MM.1S (cell line): ENCODE results near the gene RBBP7.
A peak's percentile ranks its signal among the peaks of the same experiment; 100 is the strongest.

Experiments used
- DNase-seq: peaks from one replicate; pipeline ENCODE4 v3.0.0-alpha.2; 2015
- H2AFZ ChIP-seq: fragments of 300-600 bp; sonication (generic); 2 replicates; pipeline ENCODE4 v1.6.0; 2016; ENCODE audit warnings: antibody characterized with exemption, low read length
- H3F3A ChIP-seq: fragments of 300-600 bp; sonication (generic); 2 replicates; pipeline ENCODE4 v1.6.1; 2016; ENCODE audit warnings: mild to moderate bottlenecking, antibody characterized with exemption, low read length, moderate library complexity, mixed read lengths; ENCODE audit not compliant: insufficient read depth
- H3K27ac ChIP-seq: fragments of 300-600 bp; sonication (generic); 2 replicates; pipeline ENCODE4 v1.5.1; 2016; ENCODE audit warnings: mild to moderate bottlenecking, low read length
- H3K27me3 ChIP-seq: fragments of 300-600 bp; sonication (generic); replicated peaks from 2 replicates; pipeline ENCODE4 v1.6.0; 2016; ENCODE audit warnings: low read length; ENCODE audit not compliant: insufficient read depth
- H3K36me3 ChIP-seq: fragments of 300-600 bp; sonication (generic); replicated peaks from 2 replicates; pipeline ENCODE4 v1.6.1; 2016; ENCODE audit warnings: mild to moderate bottlenecking, low read length, mixed read lengths; ENCODE audit not compliant: insufficient read depth
- H3K4me1 ChIP-seq: fragments of 300-600 bp; sonication (generic); 2 replicates; pipeline ENCODE4 v1.6.1; 2016; ENCODE audit warnings: low read length, mixed read lengths
- H3K4me2 ChIP-seq: fragments of 300-600 bp; sonication (generic); 2 replicates; pipeline ENCODE4 v1.6.0; 2016; ENCODE audit warnings: low read depth, low read length
- H3K4me3 ChIP-seq: fragments of 300-600 bp; sonication (generic); 2 replicates; pipeline ENCODE4 v1.5.1; 2016; ENCODE audit warnings: low read length, mixed read lengths
- H3K79me2 ChIP-seq: fragments of 300-600 bp; sonication (generic); 2 replicates; pipeline ENCODE4 v1.6.1; 2016; ENCODE audit warnings: mixed run types, low read length, mixed read lengths
- H3K9ac ChIP-seq: fragments of 300-600 bp; sonication (generic); 2 replicates; pipeline ENCODE4 v1.6.1; 2016; ENCODE audit warnings: low read length, mixed read lengths
- H3K9me2 ChIP-seq: fragments of 300-600 bp; sonication (generic); replicated peaks from 2 replicates; pipeline ENCODE4 v1.6.1; 2016; ENCODE audit warnings: mild to moderate bottlenecking, low read length, mixed read lengths; ENCODE audit not compliant: insufficient read depth
- H3K9me3 ChIP-seq: fragments of 300-600 bp; sonication (generic); replicated peaks from 2 replicates; pipeline ENCODE4 v1.6.1; 2016; ENCODE audit warnings: mild to moderate bottlenecking, low read length, mixed read lengths; ENCODE audit not compliant: insufficient read depth
- H4K20me1 ChIP-seq: fragments of 300-600 bp; sonication (generic); 2 replicates; pipeline ENCODE4 v1.6.1; 2016; ENCODE audit warnings: mild to moderate bottlenecking, low read length, moderate library complexity, mixed read lengths; ENCODE audit not compliant: insufficient read depth
- CTCF ChIP-seq: fragments of 300-600 bp; sonication (generic); IDR thresholded peaks from 2 replicates; pipeline ENCODE4 v1.5.1; 2016; ENCODE audit warnings: antibody characterized with exemption, low read length, mixed read lengths
- EZH2 ChIP-seq: fragments of 300-600 bp; sonication (generic); optimal IDR thresholded peaks from 2 replicates; pipeline ENCODE3; 2017; ENCODE audit warnings: low read depth, mild to moderate bottlenecking, antibody characterized with exemption, low read length, mixed read lengths
- EZH2phosphoT487 ChIP-seq: fragments of 300-600 bp; sonication (generic); IDR thresholded peaks from 2 replicates; pipeline ENCODE4 v1.6.1; 2018; ENCODE audit warnings: antibody characterized with exemption, low read length

The RBBP7 gene

GRCh38 chrX:16916561-16916960 is 46.4 kb upstream of the RBBP7 start:
- Histone ChIP-seq H3K9me3 (no peaks in the 10 kb centered on the region), H3K9me2 (no peaks in the 10 kb centered on the region), H3K27ac (no peak overlapping the region), H3K79me2 (no peaks in the 10 kb centered on the region), H3K27me3 (no peaks in the 10 kb centered on the region), H3K9ac (no peak overlapping the region), H3K4me1 (0 out of 2 replicates have a peak, but pooled peaks cover 7% of the 10 kb centered on the region), H3K4me3 (no peak overlapping the region), H3F3A (no peaks in the 10 kb centered on the region), H3K4me2 (no peak overlapping the region), H2AFZ (no peak overlapping the region), H3K36me3 (no peaks in the 10 kb centered on the region), H4K20me1 (no peaks in the 10 kb centered on the region)
- no peak for DNase-seq
- no peak for TF ChIP-seq CTCF
- TF ChIP-seq EZH2, result no peak
- no peak for TF ChIP-seq EZH2phosphoT487

- H3K27me3 ChIP-seq, result no peaks in the 10 kb centered on the region
Observed at GRCh38 chrX:16914058-16914457, 43.9 kb upstream of the RBBP7 start.

GRCh38 chrX:16910376-16910775 is 40.2 kb upstream of the RBBP7 start:
- Histone ChIP-seq H3K4me1 (no peaks in the 10 kb centered on the region), H3K9me2 (no peaks in the 10 kb centered on the region), H3K27me3 (no peaks in the 10 kb centered on the region), H4K20me1 (no peaks in the 10 kb centered on the region), H3K36me3 (no peaks in the 10 kb centered on the region), H3F3A (no peaks in the 10 kb centered on the region), H2AFZ (no peak overlapping the region), H3K79me2 (no peaks in the 10 kb centered on the region), H3K9ac (no peak overlapping the region), H3K9me3 (no peaks in the 10 kb centered on the region), H3K27ac (no peak overlapping the region), H3K4me2 (no peak overlapping the region), H3K4me3 (no peak overlapping the region)
- no peak for DNase-seq
- no peak for TF ChIP-seq CTCF
- no peak for TF ChIP-seq EZH2

More at GRCh38 chrX:16914058-16914457, 43.9 kb upstream of the RBBP7 start:
- Histone ChIP-seq H3K4me1 (no peaks in the 10 kb centered on the region), H3K27ac (no peak overlapping the region), H3K9ac (no peak overlapping the region), H3K4me3 (no peak overlapping the region), H3K36me3 (no peaks in the 10 kb centered on the region), H4K20me1 (no peaks in the 10 kb centered on the region), H3F3A (no peaks in the 10 kb centered on the region), H2AFZ (no peak overlapping the region), H3K79me2 (no peaks in the 10 kb centered on the region), H3K9me2 (no peaks in the 10 kb centered on the region), H3K9me3 (no peaks in the 10 kb centered on the region), H3K4me2 (no peak overlapping the region)
- TF ChIP-seq EZH2phosphoT487, result no peak
- DNase-seq, result no peak

GRCh38 chrX:16903274-16904022 is 33.3 kb upstream of the RBBP7 start:
- Histone ChIP-seq H3K36me3 (no peaks in the 10 kb centered on the region), H3K4me1 (peaks cover 12% of the 10 kb centered on the region), H3K27me3 (no peaks in the 10 kb centered on the region), H3K27ac (peak overlapping the region; percentile 85), H3K9me2 (no peaks in the 10 kb centered on the region), H3K9ac (peak overlapping the region; percentile 45), H3F3A (peaks cover 14% of the 10 kb centered on the region), H3K4me2 (peak overlapping the region; percentile 27; the same call in 1 of the 2 replicates), H4K20me1 (no peaks in the 10 kb centered on the region), H2AFZ (no peak overlapping the region), H3K79me2 (no peaks in the 10 kb centered on the region), H3K4me3 (no peak overlapping the region), H3K9me3 (no peaks in the 10 kb centered on the region)
- DNase-seq, result peak; percentile 51
- no peak for TF ChIP-seq EZH2phosphoT487
